Measurements from ENCODE around the gene HNRNPA0. TPM values are rescaled to one million over a fixed set of nuclear protein-coding genes. Genes with fewer than 3 reads are reported as not detected.
A peak's percentile ranks its signal among the peaks of the same experiment; 100 is the strongest.

HNRNPA0 gene
- total RNA-seq, 1 donor from 2014 or later: 29.4 TPM

DNA sequence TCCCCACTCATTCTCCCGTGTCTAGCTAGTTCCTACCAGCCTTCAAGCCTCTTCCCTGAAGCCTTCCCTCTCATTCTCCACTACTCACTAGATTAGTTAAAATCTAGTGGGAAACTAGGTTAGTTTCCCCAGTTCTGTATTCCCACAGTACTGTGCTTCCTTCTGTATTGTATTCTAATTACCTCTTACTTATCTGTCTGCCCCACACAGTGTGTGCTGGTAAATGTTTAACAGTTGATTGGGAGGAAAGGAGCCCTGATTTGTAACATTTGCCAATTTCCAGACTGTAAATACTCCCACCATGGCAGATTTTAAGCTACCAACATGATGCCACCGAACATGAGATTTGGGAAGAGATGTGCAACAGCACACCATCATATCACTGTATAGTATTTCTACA lies 26.5 kb downstream of the HNRNPA0 start:
- no peak for DNase-seq (ENCODE audit: low spot score)

DNA sequence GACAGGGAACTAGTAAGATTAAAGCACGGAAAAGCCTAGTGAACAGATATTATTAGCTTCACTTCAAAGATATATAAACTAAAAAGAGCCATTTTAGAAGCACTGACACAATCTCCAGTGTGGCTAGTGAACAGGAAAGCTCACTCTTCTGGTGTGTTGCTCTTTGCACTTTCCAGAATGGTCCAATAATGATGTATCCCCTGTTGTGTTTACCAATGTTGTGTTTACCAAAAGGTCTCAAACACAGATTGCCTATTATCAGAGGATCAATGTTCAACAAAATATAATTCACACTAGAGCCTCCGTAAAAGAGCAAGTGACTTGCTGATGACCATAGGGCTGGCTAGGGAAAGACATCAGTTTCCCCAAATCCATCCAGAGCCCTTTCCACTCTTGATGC lies 29.9 kb downstream of the HNRNPA0 start:
- DNase-seq (ENCODE audit: low spot score): no peak

- no peak for DNase-seq (ENCODE audit: low spot score)
Measured at GRCh38 chr5:137718611-137719010, 35.6 kb downstream of the HNRNPA0 start.

DNA sequence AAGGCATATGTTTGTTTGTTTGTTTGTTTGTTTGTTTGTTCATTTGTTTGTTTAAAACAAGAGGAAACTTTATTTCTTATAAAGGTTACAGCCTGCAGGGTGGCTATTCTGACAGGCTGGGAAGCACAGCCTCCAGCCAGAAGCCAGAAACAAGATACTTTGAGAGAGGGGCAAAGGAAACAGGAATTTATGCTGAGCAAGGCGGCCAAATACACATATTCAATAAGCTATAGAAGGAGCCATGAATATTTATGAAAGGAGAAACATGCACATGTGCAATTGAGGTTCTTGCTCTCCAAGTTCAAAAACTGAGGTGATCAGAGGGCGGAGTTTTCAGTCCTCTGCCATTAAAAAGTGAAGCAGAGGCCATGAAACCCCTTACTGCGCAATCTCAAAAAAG lies 37.8 kb downstream of the HNRNPA0 start:
- no peak for DNase-seq (ENCODE audit: low spot score)

- DNase-seq (ENCODE audit: low spot score): no peak
Measured at GRCh38 chr5:137715456-137715855, 38.7 kb downstream of the HNRNPA0 start.

- DNase-seq (ENCODE audit: low spot score): no peak
Measured at GRCh38 chr5:137714946-137715345, 39.2 kb downstream of the HNRNPA0 start.

DNA sequence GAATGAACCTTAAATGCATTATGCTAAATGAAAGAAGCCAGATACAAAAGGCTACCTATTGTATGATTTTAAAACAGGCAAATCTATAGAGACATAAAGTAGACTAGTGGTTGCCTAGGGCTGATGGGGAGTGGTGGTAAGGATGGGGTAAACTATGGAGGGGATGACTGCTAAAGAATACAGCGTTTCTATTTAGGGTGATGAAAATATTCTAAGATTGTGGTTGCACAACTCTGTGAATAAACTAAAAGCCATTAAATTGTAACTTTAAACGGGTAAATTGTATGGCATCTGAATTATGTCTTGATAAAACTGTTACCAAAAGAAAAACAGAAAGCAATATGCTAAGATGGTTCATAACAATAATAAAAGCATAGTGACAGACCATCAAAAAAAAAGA lies 39.7 kb downstream of the HNRNPA0 start:
- no peak for DNase-seq (ENCODE audit: low spot score)

GRCh38 chr5:137712139-137712667 lies 42.0 kb downstream of the HNRNPA0 start:
- DNase-seq (ENCODE audit: low spot score): no peak

GRCh38 chr5:137710086-137710485 lies 44.1 kb downstream of the HNRNPA0 start:
- DNase-seq (ENCODE audit: low spot score): no peak

- peak; percentile 20 for DNase-seq (ENCODE audit: low spot score)
Measured at GRCh38 chr5:137708796-137709559, 45.2 kb downstream of the HNRNPA0 start.

DNA sequence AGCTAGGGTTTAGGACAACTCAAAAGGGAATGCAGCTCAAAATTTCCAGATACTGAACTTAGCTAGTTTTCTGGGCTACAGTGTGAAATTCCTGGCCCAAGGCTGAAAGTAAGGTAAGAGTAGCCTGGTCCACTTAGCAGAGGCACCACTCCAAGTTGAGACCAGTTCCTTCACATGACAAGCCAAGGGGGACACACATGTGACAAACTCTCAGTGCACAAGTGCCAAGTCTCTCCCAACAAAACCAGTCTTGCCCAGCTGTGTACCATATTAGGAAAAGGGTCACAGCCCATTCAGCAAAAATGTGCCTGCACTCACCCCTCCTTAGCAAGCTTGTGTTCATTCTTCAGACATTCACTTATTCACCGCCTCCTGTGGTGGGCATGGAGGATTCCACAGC lies 46.1 kb downstream of the HNRNPA0 start:
- DNase-seq (ENCODE audit: low spot score): no peak

- no peak for DNase-seq (ENCODE audit: low spot score)
Measured at GRCh38 chr5:137706841-137707240, 47.3 kb downstream of the HNRNPA0 start.

GRCh38 chr5:137705106-137705505 lies 49.1 kb downstream of the HNRNPA0 start:
- DNase-seq (ENCODE audit: low spot score): no peak

DNA sequence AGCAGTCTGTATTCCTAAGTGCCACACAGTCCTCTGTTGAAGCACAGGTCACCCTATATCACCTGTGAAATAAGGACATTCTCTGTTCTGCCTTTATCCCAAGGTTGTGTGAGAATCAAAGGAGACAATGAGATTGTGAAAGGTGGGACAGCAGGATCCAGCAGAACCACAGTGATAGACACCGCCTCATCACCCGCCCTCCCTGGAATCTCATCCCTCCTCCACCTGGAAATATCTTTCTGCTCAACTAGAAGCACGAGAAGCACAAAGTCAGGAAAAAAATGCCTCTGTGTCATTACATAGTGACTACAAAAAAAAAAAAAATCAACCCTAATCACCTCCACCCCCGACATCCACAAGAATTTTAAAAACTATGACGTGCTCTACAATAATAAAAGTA lies 50.6 kb downstream of the HNRNPA0 start:
- DNase-seq (ENCODE audit: low spot score): no peak

- DNase-seq (ENCODE audit: low spot score): no peak
Measured at GRCh38 chr5:137700282-137700680, 53.9 kb downstream of the HNRNPA0 start.

GRCh38 chr5:137699336-137700281 lies 54.6 kb downstream of the HNRNPA0 start:
- DNase-seq (ENCODE audit: low spot score): no peak

- DNase-seq (ENCODE audit: low spot score): no peak
Measured at GRCh38 chr5:137696481-137696880, 57.7 kb downstream of the HNRNPA0 start.

DNA sequence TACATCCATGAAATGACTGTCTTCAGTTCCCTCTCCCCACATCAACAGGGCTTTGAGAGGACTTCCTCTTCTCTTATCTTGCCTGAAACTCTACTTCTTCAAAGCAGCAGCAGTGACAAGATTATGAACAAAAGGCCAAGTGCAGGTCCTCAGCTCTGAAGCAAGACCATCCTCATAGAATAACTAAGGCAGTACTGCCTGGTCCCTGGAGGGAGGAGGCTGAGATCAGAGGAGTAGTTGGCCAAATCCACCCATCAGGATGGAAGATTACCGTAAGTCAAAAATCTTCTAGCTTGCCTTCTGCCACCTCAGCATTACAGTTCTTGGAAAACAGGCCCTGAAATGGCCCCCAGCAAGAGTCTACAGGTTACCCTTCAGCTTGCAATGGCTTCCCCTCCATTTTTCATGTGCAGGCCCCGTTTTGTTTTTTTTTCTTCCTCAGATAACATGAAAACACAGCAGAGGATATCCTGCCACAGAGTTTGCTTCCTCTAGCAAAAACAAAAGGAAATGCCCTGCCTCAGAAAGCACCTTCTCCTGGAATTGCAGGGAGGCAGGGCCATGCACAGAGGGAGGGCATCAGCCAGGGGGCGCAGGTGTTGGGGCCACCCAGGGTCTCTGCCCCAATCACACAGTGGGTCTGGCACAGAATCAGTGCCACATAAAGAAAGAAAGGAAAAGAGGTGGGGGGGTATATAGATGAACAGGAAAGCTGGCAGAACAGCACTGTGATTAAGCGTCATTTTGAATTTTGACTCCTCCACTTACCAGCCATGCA lies 58.3 kb downstream of the HNRNPA0 start:
- no peak for DNase-seq (ENCODE audit: low spot score)
